HL-60/S4 treated with retinoic acid at 250 ng/mL for 4 days and 3 days (cell line): ENCODE results near the gene EFR3B.
"Not testable (repeated sequence)": the region's sequence is repeated elsewhere in the genome, so short reads cannot be mapped to it uniquely, and the experiment has no call there.

Source experiments
- in situ Hi-C: fragments of 300-500 bp; cut with MboI; formaldehyde crosslinking; loops from 2 replicates; pipeline ENCODE4 v1.7.0; 2022; ENCODE audit warnings: low sequenced_read_pairs

EFR3B gene

GRCh38 chr2:25041928-25042320 lies at the start of gene EFR3B:
TSS of gene EFR3B (plus strand) at chr2:25042076. CDS start at chr2:25042313, 237 bp downstream.
- in situ Hi-C loops = no loop called here

- in situ Hi-C loops = no loop called here
Measured at GRCh38 chr2:24993406-24994145, 48.3 kb upstream of the EFR3B start.

GRCh38 chr2:24994146-24994724 lies 47.6 kb upstream of the EFR3B start:
- in situ Hi-C loops = no loop called here

GRCh38 chr2:24999097-24999496 lies 42.8 kb upstream of the EFR3B start:
- in situ Hi-C loops = not testable (repeated sequence)

- in situ Hi-C loops = no loop called here
Measured at GRCh38 chr2:25000036-25000435, 41.8 kb upstream of the EFR3B start.

GRCh38 chr2:25000503-25001324 lies 41.2 kb upstream of the EFR3B start:
- in situ Hi-C loops = no loop called here

GRCh38 chr2:25001325-25001637 lies 40.6 kb upstream of the EFR3B start:
- in situ Hi-C loops = no loop called here

- in situ Hi-C loops = no loop called here
Measured at GRCh38 chr2:25002066-25002465, 39.8 kb upstream of the EFR3B start.

- in situ Hi-C loops = no loop called here
Measured at GRCh38 chr2:25009954-25010353, 31.9 kb upstream of the EFR3B start.

- in situ Hi-C loops = not testable (repeated sequence)
Measured at GRCh38 chr2:25011342-25011741, 30.5 kb upstream of the EFR3B start.

GRCh38 chr2:25014631-25015030 lies 27.2 kb upstream of the EFR3B start:
- in situ Hi-C loops = no loop called here

- in situ Hi-C loops = no loop called here
Measured at GRCh38 chr2:25018681-25019080, 23.2 kb upstream of the EFR3B start.

- in situ Hi-C loops = no loop called here
Measured at GRCh38 chr2:25021791-25022362, 20.0 kb upstream of the EFR3B start.

- in situ Hi-C loops = no loop called here
Measured at GRCh38 chr2:25023333-25023732, 18.5 kb upstream of the EFR3B start.

GRCh38 chr2:25025229-25026007 lies 16.5 kb upstream of the EFR3B start:
- in situ Hi-C loops = no loop called here

- in situ Hi-C loops = no loop called here
Measured at GRCh38 chr2:25026008-25026530, 15.8 kb upstream of the EFR3B start.

GRCh38 chr2:25029183-25029554 lies 12.7 kb upstream of the EFR3B start:
- in situ Hi-C loops = no loop called here

GRCh38 chr2:25030702-25031101 lies 11.2 kb upstream of the EFR3B start:
- in situ Hi-C loops = no loop called here

GRCh38 chr2:25032094-25032493 lies 9.8 kb upstream of the EFR3B start:
- in situ Hi-C loops = no loop called here

GRCh38 chr2:25032901-25033300 lies 9.0 kb upstream of the EFR3B start:
- in situ Hi-C loops = no loop called here

- in situ Hi-C loops = no loop called here
Measured at GRCh38 chr2:25034081-25034480, 7.8 kb upstream of the EFR3B start.
